Gastroesophageal sphincter (tissue), 3 donors: Measurements from ENCODE around the gene DCAF11.

Experiments
- CTCF ChIP-seq, 4 experiments: fragments of 200-600 bp in 2 of 4; fragments of 450-650 bp in 2 of 4; sonication (generic) in 1 of 4; IDR thresholded peaks; one replicate each; pipeline ENCODE4 v1.5.1; 2017 to 2019; ENCODE audit warnings: antibody characterized with exemption in 4 of 4, mild to moderate bottlenecking in 2 of 4, moderate library complexity in 2 of 4
- EP300 ChIP-seq: sonication (generic); formaldehyde crosslinking; IDR thresholded peaks from one replicate; pipeline ENCODE4 v1.6.1; 2017; ENCODE audit warnings: antibody characterized with exemption, mild to moderate bottlenecking

- TF ChIP-seq EP300 (no peak), CTCF (IDR thresholded peaks at IDR 0.05) (no peak)
Measured at GRCh38 chr14:24081739-24082211, 32.8 kb upstream of the DCAF11 start.
